HG02970 (cell line): ENCODE results near the gene GATAD2A.

Experiments
- ATAC-seq: cut with Tn5 transposase; IDR thresholded peaks from one replicate; pipeline ENCODE4 v1.9.1; 2021; ENCODE audit warnings: mild to moderate bottlenecking, moderate library complexity, moderate number of reproducible peaks; ENCODE audit not compliant: unreplicated experiment, low FRiP score

Gene GATAD2A

GRCh38 chr19:19420570-19421298 lies 15.3 kb downstream of the GATAD2A start:
- ATAC-seq = no peak

GRCh38 chr19:19421299-19421696 lies 15.8 kb downstream of the GATAD2A start:
- ATAC-seq = no peak

- no peak for ATAC-seq
These were observed 16.7 kb downstream of the GATAD2A start for GRCh38 chr19:19422156-19422555.

- ATAC-seq = no peak
These were observed 17.8 kb downstream of the GATAD2A start for GRCh38 chr19:19423322-19423721.

GRCh38 chr19:19425170-19425875 lies 19.8 kb downstream of the GATAD2A start:
- no peak for ATAC-seq

- no peak for ATAC-seq
These were observed 20.7 kb downstream of the GATAD2A start for GRCh38 chr19:19426216-19426615.

GRCh38 chr19:19426799-19427198 lies 21.3 kb downstream of the GATAD2A start:
- no peak for ATAC-seq

- ATAC-seq = no peak
These were observed 21.8 kb downstream of the GATAD2A start for GRCh38 chr19:19427302-19427701.

- no peak for ATAC-seq
These were observed 22.5 kb downstream of the GATAD2A start for GRCh38 chr19:19427944-19428343.

GRCh38 chr19:19428746-19429145 lies 23.3 kb downstream of the GATAD2A start:
- no peak for ATAC-seq

- no peak for ATAC-seq
These were observed 23.9 kb downstream of the GATAD2A start for GRCh38 chr19:19429361-19429760.

GRCh38 chr19:19432732-19433131 lies 27.3 kb downstream of the GATAD2A start:
- ATAC-seq = no peak

GRCh38 chr19:19433666-19434213 lies 28.3 kb downstream of the GATAD2A start:
- ATAC-seq = no peak

- ATAC-seq = no peak
These were observed 29.1 kb downstream of the GATAD2A start for GRCh38 chr19:19434483-19435045.

- ATAC-seq = no peak
These were observed 30.7 kb downstream of the GATAD2A start for GRCh38 chr19:19436137-19436691.

GRCh38 chr19:19438366-19439175 lies 33.1 kb downstream of the GATAD2A start:
- ATAC-seq = no peak

- no peak for ATAC-seq
These were observed 33.7 kb downstream of the GATAD2A start for GRCh38 chr19:19439176-19439482.

- no peak for ATAC-seq
These were observed 37.8 kb downstream of the GATAD2A start for GRCh38 chr19:19443283-19443682.

GRCh38 chr19:19443902-19444680 lies 38.6 kb downstream of the GATAD2A start:
- no peak for ATAC-seq

- ATAC-seq = no peak
These were observed 39.2 kb downstream of the GATAD2A start for GRCh38 chr19:19444681-19445155.
